ENCODE data around the gene MT4.

MT4 gene

GRCh38 chr16:56549744-56550385 is 15.0 kb upstream of the MT4 start:
- DNase-seq (ENCODE audit: low read depth, low spot score) = no peak
- no peak overlapping the region for H3K4me3 ChIP-seq
- no peaks in the 10 kb centered on the region for H3K36me3 ChIP-seq (ENCODE audit: insufficient read depth, low read length)
- no peaks in the 10 kb centered on the region for H3K9me3 ChIP-seq (ENCODE audit: low read depth, low read length)
- H3K27ac ChIP-seq = no peak overlapping the region
- no peak overlapping the region for H3K9ac ChIP-seq (ENCODE audit: insufficient read length)
- no peak for TF ChIP-seq POLR2AphosphoS5 (IDR thresholded peaks at IDR 0.05; ENCODE audit: borderline replicate concordance, low read depth, low read length)
- TF ChIP-seq FOXP2 (optimal IDR thresholded peaks at IDR 0.05; ENCODE audit: control extremely low read depth, extremely low read length, insufficient read depth) = no peak
- no peak for TF ChIP-seq EZH2 (IDR thresholded peaks at IDR 0.05)

- no peak overlapping the region for H3K4me3 ChIP-seq
- DNase-seq (ENCODE audit: low read depth, low spot score) = no peak
- H3K9me3 ChIP-seq (ENCODE audit: low read depth, low read length) = no peaks in the 10 kb centered on the region
- no peak overlapping the region for H3K9ac ChIP-seq (ENCODE audit: insufficient read length)
- no peak for TF ChIP-seq EZH2 (IDR thresholded peaks at IDR 0.05)
- TF ChIP-seq FOXP2 (optimal IDR thresholded peaks at IDR 0.05; ENCODE audit: control extremely low read depth, extremely low read length, insufficient read depth) = no peak
- no peak for TF ChIP-seq POLR2AphosphoS5 (IDR thresholded peaks at IDR 0.05; ENCODE audit: borderline replicate concordance, low read depth, low read length)
- no peaks in the 10 kb centered on the region for H3K36me3 ChIP-seq (ENCODE audit: insufficient read depth, low read length)
- no peak overlapping the region for H3K27ac ChIP-seq
Measured at GRCh38 chr16:56551796-56552738, 12.8 kb upstream of the MT4 start.

DNA sequence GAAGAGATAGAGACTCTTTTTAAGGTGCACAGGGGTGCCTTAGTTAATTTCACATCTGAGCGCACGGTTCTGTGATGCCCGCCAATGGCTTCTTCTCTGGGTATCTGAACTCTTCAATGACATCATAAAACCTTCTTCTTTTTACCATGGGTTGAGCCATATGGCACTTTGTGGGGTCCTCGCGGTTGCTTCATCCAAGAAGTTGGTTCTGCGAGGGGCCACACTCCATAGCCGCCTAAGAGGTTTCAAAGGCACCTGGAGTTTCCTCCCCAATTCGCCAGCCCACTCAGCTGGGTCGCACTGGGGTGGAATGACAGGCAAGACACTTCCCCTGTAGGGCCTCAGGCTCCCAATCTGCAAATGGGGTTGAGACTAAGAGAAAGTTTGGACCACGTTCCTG is 10.4 kb upstream of the MT4 start:
- TF ChIP-seq POLR2AphosphoS5 (IDR thresholded peaks at IDR 0.05; ENCODE audit: borderline replicate concordance, low read depth, low read length) (no peak), FOXP2 (optimal IDR thresholded peaks at IDR 0.05; ENCODE audit: control extremely low read depth, extremely low read length, insufficient read depth) (no peak), EZH2 (IDR thresholded peaks at IDR 0.05) (no peak)

DNA sequence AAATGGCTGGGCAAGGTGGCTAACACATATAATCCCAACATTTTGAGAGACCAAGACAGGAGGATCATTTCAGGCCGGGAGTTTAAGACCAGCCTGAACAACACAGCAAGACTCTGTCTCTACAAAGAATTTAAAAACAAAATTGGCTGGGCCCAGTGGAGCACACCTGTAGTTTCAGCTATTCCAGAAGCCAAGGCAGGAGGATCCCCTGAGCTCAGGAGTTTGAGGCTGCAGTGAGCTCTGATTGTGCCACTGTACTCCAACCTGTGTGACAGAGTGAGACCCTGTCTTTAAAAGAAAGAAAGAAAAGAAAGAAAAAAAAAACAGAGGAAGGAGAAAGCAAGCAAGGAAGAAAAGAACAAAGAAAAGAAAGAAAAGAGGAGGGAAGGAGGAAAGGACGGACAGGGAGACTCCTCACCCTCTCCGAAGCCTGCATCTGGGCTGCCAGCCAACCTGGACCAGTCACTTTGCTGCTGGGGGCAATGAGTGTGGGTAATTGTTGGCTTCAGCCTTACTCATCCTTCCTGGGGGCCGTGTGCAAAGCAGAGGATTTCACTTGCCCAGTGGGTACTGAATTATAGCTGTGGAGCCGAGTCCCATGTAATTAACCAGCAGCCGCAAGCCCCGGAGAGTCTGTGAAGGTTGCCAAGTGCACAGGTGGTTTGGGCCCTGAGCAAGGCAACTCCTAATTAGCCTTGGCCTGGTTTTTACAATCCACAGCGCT is 6.7 kb upstream of the MT4 start:
- TF ChIP-seq FOXP2 (optimal IDR thresholded peaks at IDR 0.05; ENCODE audit: control extremely low read depth, extremely low read length, insufficient read depth) = no peak
- TF ChIP-seq EZH2 (IDR thresholded peaks at IDR 0.05) = no peak
- no peak for TF ChIP-seq POLR2AphosphoS5 (IDR thresholded peaks at IDR 0.05; ENCODE audit: borderline replicate concordance, low read depth, low read length)
- H3K27ac ChIP-seq = no peak overlapping the region
- DNase-seq (ENCODE audit: low read depth, low spot score) = no peak
- H3K4me3 ChIP-seq = no peak overlapping the region
- H3K36me3 ChIP-seq (ENCODE audit: insufficient read depth, low read length) = no peaks in the 10 kb centered on the region
- no peaks in the 10 kb centered on the region for H3K9me3 ChIP-seq (ENCODE audit: low read depth, low read length)
- H3K9ac ChIP-seq (ENCODE audit: insufficient read length) = no peak overlapping the region

More for the DNA sequence above, 10.4 kb upstream of the MT4 start:
- no peak overlapping the region for H3K4me3 ChIP-seq
- H3K9me3 ChIP-seq (ENCODE audit: low read depth, low read length) = no peaks in the 10 kb centered on the region
- H3K9ac ChIP-seq (ENCODE audit: insufficient read length) = no peak overlapping the region
- no peak overlapping the region for H3K27ac ChIP-seq
- H3K36me3 ChIP-seq (ENCODE audit: insufficient read depth, low read length) = no peaks in the 10 kb centered on the region
- no peak for DNase-seq (ENCODE audit: low read depth, low spot score)

DNA sequence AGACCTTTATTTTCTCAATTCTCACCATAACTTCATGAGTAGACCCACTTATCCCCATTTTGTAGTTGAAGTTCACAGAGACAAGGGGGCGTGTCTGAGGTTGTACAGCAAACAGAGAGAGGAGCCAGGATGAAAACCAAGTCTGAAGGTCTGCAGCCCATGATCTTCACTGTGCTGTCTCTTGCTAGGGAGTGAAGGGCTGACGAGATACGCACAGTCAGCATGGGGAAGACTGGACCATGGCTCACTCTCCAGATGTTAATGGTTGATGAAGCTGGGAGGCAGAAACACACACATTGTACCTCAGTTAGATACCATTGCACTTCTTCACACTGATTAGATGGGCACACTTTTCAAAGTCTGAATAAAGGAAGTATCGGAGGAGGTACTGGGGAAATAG is 5.8 kb upstream of the MT4 start:
- Histone ChIP-seq H3K9ac (ENCODE audit: insufficient read length) (no peak overlapping the region), H3K4me3 (no peak overlapping the region), H3K36me3 (ENCODE audit: insufficient read depth, low read length) (no peaks in the 10 kb centered on the region), H3K9me3 (ENCODE audit: low read depth, low read length) (no peaks in the 10 kb centered on the region), H3K27ac (no peak overlapping the region)
- no peak for DNase-seq (ENCODE audit: low read depth, low spot score)
- no peak for TF ChIP-seq POLR2AphosphoS5 (IDR thresholded peaks at IDR 0.05; ENCODE audit: borderline replicate concordance, low read depth, low read length)
- no peak for TF ChIP-seq FOXP2 (optimal IDR thresholded peaks at IDR 0.05; ENCODE audit: control extremely low read depth, extremely low read length, insufficient read depth)
- TF ChIP-seq EZH2 (IDR thresholded peaks at IDR 0.05) = no peak

DNA sequence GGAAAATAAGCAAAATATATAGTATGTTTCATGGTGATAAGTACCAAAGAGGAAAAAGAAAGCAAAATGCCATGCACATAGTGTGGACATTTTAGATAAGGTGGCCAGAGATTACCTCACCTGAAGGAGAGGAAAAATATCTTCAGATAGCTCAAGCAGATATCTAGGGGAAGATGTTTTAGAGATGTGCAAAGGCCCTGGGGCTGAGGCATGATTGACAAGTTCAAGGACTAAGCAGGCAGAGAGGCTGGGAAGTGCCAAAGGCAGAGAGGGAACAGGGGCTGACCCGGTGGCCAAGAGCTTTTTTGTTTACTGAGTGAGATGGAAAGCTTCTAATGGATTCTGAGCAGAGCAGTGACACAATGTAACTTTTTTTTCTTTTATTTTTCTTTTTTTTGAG is 4.4 kb upstream of the MT4 start:
- Histone ChIP-seq H3K9ac (ENCODE audit: insufficient read length) (no peak overlapping the region), H3K4me3 (no peak overlapping the region), H3K36me3 (ENCODE audit: insufficient read depth, low read length) (no peaks in the 10 kb centered on the region), H3K27ac (no peak overlapping the region), H3K9me3 (ENCODE audit: low read depth, low read length) (no peaks in the 10 kb centered on the region)
- no peak for TF ChIP-seq POLR2AphosphoS5 (IDR thresholded peaks at IDR 0.05; ENCODE audit: borderline replicate concordance, low read depth, low read length)
- no peak for TF ChIP-seq EZH2 (IDR thresholded peaks at IDR 0.05)
- TF ChIP-seq FOXP2 (optimal IDR thresholded peaks at IDR 0.05; ENCODE audit: control extremely low read depth, extremely low read length, insufficient read depth) = no peak
- no peak for DNase-seq (ENCODE audit: low read depth, low spot score)

DNA sequence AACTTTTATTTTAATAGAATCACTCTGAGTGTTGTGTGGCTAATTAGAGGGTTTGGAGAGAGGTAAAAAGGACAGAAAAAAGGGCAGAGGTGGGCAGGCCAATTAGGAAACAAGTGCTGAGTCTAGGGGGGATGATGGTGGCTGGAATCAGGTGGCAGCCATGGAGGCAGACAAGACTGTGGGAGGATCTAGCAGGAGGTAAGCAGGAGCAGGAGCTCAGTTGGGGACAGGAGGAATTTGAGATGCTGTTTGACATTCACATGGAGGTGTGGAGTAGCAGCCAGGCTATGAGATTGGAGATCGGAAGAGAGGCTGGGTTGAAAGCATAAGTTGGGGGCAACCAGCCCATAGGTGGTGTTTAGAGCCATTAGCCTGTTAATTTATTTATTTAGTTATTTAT is 3.7 kb upstream of the MT4 start:
- Histone ChIP-seq H3K9ac (ENCODE audit: insufficient read length) (no peak overlapping the region), H3K36me3 (ENCODE audit: insufficient read depth, low read length) (no peaks in the 10 kb centered on the region), H3K9me3 (ENCODE audit: low read depth, low read length) (no peaks in the 10 kb centered on the region), H3K4me3 (no peak overlapping the region), H3K27ac (no peak overlapping the region)
- no peak for DNase-seq (ENCODE audit: low read depth, low spot score)
- no peak for TF ChIP-seq EZH2 (IDR thresholded peaks at IDR 0.05)

DNA sequence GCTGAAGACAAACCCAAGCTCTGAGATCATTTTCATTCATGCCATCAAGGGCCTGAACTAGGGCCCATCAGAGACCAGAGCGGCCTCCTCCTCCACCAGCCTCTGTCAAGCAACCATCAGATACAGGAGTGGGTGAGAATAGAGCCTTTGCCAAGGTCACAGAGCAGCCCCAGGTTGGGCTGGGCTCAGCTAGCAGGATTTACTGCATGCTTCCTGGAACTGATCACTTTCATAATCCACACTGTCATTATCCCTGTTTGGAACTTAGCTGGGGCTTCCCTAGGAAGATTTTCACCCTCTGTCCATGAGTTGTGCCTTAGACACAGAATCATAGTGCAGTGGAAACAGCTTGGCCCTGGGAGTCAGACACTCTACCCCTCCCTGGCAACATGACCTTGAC is 5.1 kb downstream of the MT4 start:
- TF ChIP-seq POLR2AphosphoS5 (IDR thresholded peaks at IDR 0.05; ENCODE audit: borderline replicate concordance, low read depth, low read length) = no peak
- no peak for TF ChIP-seq EZH2 (IDR thresholded peaks at IDR 0.05)
- TF ChIP-seq FOXP2 (optimal IDR thresholded peaks at IDR 0.05; ENCODE audit: control extremely low read depth, extremely low read length, insufficient read depth) = no peak
- H3K9me3 ChIP-seq (ENCODE audit: low read depth, low read length) = no peaks in the 10 kb centered on the region
- no peaks in the 10 kb centered on the region for H3K36me3 ChIP-seq (ENCODE audit: insufficient read depth, low read length)
- H3K9ac ChIP-seq (ENCODE audit: insufficient read length) = no peak overlapping the region
- no peak overlapping the region for H3K27ac ChIP-seq
- DNase-seq (ENCODE audit: low read depth, low spot score) = no peak
- no peak overlapping the region for H3K4me3 ChIP-seq

Measured in SK-N-MC (cell line).